Activated CD4-positive, alpha-beta T cell treated with anti-CD3 and anti-CD28 coated beads, Interleukin-2, amount 50 U/mL, for 24 hours (primary cell): ENCODE data around the gene CD101.
A peak's percentile ranks its signal among the peaks of the same experiment; 100 is the strongest.

Source experiments
- DNase-seq, 2 donors: peaks; one replicate each; pipeline ENCODE4 v3.0.0-alpha.2; 2020; ENCODE audit warnings: low read depth in 1 of 2, low spot score in 1 of 2

The CD101 gene

GRCh38 chr1:117051224-117052064 lies 49.9 kb downstream of the CD101 start:
- DNase-seq = peak in 1 of 2 donors; percentile 18

- no peak for DNase-seq
These were observed 52.5 kb downstream of the CD101 start for GRCh38 chr1:117054068-117054467.

DNA sequence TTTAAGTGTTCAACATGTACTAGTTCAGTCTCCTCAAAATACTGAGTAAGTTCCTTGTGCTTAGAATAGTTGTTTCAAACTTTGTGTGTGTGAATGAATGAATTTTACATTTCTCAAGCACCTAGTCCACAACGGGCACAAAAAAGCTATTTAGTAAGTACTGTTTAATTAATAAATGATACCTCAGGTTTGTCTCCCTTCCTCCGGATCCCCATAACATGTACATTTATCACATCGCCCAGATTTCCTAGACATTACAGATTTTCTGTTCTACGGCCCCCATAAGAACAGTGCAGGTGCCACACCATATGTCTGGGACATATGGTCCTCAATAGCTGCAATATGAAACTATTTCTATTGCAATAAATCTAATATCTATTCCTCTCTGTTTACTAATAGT lies 57.2 kb downstream of the CD101 start:
- no peak for DNase-seq

DNA sequence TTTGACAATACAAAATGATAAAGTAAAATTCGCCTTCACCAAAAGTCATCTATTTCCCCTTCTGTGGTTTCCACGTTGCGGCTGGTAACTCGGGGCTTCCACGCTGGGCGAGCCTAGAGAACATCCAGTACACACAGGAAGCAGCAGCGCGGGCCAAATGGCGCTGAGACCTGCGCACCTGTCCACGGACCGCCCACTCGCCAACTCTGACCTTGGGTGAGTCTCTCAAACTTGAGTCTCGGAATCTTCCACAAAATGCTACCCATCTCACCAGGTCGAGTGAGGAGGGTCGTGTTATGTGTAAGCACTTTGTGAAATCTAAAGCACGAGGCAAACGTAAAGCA lies 57.7 kb downstream of the CD101 start:
- DNase-seq = peak; percentile 26 to 39

DNA sequence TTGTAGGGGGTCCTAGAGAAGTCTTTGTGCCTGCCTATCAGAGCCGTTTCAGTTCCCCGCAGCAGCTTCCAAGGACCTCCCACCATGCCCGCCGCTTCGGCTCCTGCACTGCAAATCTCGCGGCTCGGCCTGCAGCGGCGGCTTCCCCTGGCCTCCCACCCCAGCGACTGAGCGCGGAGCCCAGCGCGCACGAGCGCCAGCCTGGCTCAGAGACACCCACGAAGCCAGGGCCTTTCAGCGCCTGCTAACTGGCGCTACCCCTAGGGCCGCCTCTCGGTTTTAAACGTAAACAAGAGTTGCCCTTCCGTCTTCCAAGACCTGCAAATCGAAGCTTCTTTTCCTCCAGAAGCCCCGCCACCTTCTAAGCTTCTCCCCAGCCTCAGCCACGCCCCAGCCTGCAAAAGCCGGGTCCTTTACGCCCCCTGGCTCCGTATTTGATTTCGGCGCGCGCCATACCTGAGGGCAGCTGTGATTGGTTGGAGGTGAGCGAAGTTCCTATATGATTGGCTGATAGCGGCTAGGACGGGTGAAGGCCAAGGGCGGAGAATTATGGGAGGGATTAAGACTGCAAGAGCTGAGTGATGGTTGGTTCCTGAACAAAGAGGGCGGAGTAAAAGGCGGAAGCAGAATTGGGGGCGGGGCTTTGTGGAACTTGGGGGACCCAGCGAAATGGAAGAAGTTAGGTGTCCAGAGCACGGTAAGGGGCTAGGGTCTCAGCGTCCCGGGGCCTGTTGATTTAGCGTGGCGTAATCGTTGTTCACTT lies 58.3 kb downstream of the CD101 start, which contains the start of gene TTF2:
TTF2 (plus strand) TSS at position 649 of the 763 bp plus-strand sequence; CDS start at position 670, 21 bp downstream.
- peak; percentile 79 to 96 for DNase-seq

DNA sequence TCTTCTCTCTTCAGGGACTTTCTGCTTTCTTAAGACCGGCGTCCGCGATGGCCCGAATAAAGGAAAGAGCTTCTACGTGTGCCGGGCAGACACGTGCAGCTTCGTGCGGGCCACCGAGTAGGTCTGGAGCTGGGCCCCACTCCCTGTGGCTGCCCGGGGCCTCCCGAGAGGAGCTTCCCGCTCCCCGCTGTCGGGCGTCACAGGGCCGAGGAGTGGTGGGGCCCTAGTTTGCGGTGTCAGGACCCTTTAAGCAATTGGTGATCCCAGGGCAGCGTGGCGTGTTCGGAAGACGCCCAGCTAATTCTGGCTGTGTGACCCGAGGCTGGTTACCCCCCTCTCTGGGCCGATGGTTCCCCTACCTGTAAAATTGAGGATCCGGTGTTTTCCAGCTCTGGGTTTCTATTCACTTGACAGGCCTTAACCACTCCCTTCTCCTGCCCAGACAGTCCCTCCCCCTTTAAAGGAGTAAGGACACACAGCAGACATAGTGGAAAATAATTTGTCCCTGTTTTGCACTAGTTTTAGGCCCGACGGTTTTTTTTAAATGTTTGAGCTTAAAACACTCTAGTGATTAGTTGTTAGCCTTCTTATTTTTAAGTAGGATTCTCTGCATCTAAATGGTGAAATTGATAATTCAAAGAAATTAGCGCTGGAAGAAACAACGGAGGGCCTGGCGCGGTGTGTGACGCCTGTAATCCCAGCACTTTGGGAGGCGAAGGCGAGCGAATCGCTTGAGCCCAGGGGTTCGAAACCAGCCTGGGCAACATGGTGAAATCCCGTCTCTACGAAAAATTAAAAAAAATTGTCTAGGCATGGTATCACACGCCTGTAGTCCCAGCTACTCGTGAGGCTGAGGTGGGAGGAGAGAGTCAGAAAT lies 59.1 kb downstream of the CD101 start:
- peak in 1 of 2 donors; percentile 17 for DNase-seq

DNA sequence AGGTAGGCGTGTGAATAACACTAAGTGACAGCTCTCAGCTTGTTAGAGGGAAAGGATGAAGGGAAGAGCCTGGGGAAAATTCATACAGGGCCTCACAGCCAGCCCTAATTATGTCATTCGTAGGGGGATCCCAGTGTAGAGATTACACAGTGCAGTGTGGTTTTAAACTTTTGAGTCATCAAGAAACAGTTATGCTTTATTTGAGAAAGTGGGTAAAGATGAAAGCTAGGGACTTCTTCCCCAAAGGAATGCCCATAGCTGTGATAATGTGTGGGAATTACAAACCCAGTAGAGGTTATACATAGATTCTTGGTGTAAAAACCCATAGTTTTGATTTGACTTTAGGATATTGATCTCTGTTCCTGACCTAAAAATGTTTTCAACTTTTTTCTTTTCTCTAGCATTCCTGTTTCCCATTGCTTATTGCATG lies 60.4 kb downstream of the CD101 start:
- peak in 1 of 2 donors; percentile 50 for DNase-seq

DNA sequence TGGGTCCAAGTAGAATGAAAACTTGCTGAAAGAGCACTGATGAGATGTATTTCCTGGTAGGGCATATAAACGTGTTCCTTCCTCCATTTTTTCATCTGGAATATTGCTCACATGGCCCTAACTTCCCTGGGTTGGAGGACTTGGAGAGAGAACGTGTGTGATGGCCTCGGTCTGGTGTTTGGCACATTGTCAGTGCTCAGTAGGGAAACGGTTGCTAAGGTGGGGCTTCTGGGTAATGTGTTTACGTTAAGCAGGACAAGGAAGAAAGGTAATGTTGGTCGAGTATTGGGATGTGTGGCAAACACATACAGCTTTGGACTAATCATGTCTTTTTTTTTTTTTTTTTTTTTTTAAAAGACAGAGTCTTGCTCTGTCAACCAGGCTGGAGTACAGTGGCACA lies 64.8 kb downstream of the CD101 start:
- no peak for DNase-seq

GRCh38 chr1:117067533-117068370 lies 66.2 kb downstream of the CD101 start:
- DNase-seq = peak in 1 of 2 donors; percentile 18

DNA sequence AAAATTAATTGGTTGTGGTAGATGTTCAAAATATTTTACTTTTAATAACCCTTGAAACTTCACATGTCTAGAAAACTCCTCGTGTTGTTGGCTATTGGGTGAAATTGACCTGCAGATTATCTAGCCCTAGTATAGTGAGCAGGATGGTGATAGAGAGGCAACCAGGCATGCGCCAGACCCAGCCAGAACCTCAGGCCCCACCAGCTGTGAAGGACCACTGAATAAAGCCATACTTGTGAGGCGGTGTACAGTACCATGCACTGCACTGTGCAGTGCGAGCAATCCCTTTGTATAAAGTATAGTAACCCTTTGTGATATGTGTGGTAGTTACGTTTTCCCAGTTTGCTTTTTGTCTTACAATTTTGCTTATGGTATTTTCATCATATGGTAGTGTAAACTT lies 67.0 kb downstream of the CD101 start:
- DNase-seq = no peak

- no peak for DNase-seq
These were observed 67.8 kb downstream of the CD101 start for GRCh38 chr1:117069220-117069844.

DNA sequence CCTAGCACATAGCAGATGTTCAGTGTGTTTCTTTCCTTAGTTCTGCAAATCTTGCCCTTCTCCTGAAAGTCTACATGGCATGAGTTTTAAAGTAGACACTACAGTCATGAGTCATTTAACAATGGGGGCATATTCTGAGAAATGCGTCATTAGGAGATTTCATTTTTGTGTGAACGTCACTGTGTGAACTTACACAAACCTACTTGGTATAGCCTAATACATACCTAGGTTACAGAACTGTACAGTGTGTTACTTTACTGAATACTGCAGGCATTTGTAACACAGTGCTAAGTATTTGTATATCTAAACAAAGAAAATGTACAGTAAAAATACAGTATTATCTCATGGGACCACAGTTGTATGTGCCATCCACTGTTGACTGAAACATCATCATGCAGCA lies 68.6 kb downstream of the CD101 start:
- no peak for DNase-seq

GRCh38 chr1:117076648-117077047 lies 75.1 kb downstream of the CD101 start:
- no peak for DNase-seq

DNA sequence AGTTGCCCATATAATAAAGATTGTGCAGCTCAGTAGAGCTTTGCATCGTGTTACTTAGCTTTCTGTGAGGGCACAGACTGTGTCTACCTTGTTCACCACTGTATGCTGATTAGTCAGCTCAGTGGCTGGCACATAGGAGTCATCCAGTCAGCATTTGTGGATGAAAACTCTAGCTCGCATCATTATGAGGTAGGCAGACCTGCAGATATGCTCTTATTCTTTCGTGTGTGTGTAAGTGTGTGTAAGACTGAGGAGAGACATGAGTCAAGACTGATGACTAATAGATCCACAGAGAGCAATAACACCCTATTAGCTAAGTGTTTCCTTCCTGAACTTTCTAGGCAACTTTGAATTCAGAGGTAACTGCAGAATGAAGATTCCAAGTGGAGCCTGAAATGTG lies 75.7 kb downstream of the CD101 start:
- peak in 1 of 2 donors; percentile 71 for DNase-seq

GRCh38 chr1:117079737-117080136 lies 78.2 kb downstream of the CD101 start:
- DNase-seq = no peak

- no peak for DNase-seq
These were observed 82.7 kb downstream of the CD101 start for GRCh38 chr1:117084231-117084630.
